Left forelimb (tissue), 1 donor: ENCODE results near the gene PIK3R2.

ENCODE experiments used
- DNase-seq: peaks from one replicate; pipeline ENCODE4 v3.0.0-alpha.2; 2018; ENCODE audit warnings: low spot score

The PIK3R2 gene

GRCh38 chr19:18123819-18124218, 29.1 kb upstream of the PIK3R2 start:
- DNase-seq = no peak

GRCh38 chr19:18126097-18126496, 26.9 kb upstream of the PIK3R2 start:
- DNase-seq = no peak

- DNase-seq = no peak
Observed at GRCh38 chr19:18128044-18128443, 24.9 kb upstream of the PIK3R2 start.

DNA sequence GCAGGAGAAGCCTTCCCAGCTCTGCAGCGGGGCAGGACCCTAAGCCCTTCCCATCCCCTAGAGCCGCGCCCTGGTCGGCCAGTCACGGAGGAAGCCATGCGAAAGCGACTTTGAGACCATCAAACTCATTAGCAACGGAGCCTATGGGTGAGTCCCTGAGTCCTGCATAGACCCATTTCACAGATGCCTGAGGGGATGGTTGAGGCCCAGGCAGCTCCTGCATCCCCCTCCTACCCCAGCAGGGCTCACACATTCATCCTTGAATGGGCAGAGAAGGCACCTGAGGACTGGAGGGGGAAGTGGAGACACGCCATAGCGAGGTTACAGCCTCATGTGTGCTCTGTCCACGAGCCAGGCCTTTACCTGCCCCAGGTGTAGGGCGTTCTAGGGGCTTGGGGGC, 24.2 kb upstream of the PIK3R2 start:
- no peak for DNase-seq

- DNase-seq = no peak
Observed at GRCh38 chr19:18130523-18131242, 22.3 kb upstream of the PIK3R2 start.

DNA sequence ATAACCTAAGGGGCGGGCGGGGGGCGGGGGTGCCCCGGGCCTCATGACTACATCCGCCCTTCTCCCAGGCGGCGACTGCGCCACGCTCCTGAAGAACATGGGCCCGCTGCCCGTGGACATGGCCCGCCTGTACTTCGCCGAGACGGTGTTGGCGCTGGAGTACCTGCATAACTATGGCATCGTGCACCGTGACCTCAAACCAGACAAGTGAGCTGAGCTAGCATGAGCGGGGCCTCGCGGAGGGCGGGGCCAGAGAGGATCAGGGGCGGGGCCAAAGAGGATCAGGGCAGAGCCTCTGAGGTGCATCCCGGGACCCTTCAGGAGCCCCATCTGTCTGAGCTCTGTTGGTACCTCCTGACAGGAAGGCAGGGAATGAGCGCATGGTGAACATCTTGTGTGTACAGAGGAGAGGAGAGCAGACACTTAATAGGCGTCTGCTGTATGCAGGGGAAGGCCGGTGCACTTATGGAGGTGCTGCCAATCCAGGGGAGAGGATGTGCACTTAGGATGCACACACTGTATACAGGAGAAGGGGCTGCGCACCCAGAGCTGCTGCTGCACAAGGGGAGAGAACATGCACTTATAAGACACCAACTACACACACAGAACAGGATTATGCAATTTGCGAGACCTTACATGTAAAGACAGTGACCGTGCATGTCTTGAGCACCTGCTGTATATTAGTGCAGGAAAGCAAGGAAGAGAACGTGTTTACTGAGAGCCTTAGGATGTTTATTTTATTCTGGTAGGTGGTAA, 20.9 kb upstream of the PIK3R2 start:
- no peak for DNase-seq

DNA sequence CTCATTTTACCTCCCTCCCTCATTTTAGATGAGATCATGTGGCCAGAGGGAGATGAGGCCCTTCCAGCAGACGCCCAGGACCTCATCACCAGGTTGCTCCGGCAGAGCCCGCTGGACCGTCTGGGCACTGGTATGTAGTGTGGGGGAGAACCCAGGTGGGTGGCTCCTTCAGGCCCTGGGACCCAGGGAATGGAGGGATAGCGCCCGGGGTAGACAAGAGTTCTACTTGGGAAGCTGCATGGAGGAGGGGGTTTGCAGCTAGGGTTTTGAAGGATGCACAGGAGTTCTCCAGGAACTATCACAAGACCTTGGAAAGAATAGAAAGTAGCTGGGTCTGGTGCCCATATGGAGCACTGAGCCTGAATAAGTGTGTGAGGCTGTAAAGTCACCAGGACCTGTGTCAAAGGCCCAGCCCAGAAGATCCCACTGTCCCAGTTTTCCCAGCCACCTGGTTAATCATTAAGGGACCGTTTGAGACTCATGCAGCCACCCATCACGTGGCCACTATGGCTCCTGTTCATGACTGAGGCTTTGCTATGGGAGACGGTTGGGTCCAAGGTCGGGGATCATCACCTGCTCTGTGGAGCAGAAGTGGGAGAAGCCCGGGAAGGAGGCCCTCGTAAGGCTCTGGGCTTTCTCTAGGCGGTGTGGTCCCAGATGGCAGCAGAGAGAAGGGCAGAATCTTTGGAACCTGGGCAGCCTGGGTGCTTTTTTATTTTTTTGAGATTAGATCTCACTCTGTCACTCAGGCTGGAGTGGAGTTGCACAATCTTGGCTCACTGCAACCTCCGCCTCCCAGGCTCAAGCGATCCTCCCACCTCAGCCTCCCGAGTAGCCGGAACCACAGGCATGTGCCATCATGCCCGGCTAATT, 17.0 kb upstream of the PIK3R2 start:
- no peak for DNase-seq

DNA sequence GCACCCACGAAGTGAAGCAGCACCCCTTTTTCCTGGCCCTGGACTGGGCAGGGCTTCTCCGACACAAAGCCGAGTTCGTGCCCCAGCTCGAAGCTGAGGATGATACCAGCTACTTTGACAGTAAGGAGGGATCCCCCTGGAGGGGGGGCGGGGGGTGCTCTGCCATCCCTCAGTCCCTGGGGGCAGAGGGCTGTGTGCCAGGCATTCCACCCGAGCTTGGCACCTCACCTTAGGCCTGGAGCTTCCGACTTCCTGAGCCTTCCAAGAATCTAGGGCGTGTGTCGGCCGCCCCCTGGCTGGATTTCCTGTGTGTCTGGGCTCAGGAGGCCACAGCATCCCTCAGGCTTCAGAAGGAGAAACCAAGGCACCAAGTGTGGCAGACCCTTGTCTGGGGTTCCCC, 15.7 kb upstream of the PIK3R2 start:
- no peak for DNase-seq

DNA sequence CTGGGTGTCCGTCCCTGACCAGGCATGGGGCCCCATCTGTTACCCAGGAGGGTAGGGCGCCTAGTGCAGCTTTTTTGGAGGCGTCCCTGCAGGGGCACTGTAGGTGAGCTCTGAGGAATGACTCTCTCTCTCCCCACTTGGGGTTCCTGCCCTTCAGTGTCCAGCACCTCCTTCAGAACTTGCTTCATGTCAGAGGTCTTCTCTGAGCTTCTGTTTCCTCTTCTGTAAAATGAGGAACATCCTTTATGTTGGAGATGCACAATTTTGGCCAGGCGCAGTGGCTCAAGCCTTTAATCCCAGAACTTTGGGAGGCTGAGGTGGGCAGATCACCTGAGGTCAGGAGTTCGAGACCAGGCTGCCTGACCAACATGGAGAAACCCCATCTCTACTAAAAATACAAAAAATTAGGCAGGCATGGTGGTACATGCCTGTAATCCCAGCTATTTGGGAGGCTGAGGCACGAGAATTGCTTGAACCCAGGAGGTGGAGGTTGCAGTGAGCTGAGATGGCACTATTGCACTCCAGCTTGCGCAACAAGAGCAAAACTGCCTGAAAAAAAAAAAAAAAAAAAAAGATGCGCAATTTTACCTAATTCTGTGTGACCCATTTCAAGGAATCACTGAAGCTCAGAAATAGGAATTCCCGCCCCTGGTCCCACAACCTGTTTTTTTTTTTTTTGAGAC, 15.2 kb upstream of the PIK3R2 start:
- no peak for DNase-seq

- DNase-seq = no peak
Observed at GRCh38 chr19:18140473-18140872, 12.5 kb upstream of the PIK3R2 start.

DNA sequence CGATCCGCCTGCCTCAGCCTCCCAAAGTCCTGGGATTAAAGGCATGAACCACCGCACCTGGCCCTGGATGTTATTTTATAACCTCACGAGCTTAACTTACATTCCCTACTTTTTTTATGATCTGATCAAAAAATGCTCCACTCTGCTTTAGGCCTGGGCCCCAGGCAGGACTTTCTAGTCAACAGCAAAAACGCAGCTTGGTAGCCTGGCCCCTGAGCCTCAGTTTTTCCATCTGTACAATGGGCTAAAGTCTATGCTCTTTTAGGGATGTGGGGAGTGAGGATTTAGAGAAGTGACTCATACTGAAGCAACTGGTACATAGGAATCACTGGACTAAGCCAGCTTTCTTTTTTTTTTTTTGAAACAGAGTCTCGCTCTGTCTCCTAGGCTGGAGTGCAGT, 11.9 kb upstream of the PIK3R2 start:
- DNase-seq = no peak

GRCh38 chr19:18143902-18144301, 9.1 kb upstream of the PIK3R2 start:
- DNase-seq = no peak

DNA sequence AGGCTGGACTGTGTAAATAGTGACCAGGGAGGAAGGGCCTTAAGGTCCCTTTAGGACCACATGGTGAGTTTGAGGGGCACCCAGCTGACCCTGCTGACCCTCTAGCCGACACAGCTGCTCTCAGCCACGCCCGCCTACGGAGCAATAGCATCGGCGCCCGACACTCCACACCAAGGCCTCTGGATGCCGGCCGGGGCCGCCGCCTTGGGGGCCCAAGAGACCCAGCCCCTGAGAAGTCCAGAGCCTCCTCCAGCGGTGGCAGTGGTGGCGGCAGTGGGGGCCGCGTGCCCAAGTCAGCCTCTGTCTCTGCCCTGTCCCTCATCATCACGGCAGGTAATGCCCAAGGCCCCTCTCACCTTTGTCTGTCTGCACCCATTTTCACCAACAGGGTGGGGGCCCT, 8.6 kb upstream of the PIK3R2 start:
- DNase-seq = no peak

DNA sequence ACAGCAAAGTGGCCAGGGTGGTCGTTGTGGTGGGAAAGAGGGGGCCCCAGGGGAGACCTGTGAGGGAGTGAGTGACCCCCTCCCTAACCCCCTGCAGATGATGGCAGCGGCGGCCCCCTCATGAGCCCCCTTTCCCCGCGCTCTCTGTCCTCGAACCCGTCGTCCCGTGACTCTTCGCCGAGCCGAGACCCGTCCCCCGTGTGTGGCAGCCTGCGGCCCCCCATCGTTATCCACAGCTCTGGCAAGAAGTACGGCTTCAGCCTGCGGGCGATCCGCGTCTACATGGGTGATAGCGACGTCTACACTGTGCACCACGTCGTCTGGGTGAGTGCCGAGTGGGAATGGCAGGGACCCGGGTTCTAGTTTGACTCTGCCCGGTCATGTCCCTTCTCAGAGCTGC, 8.1 kb upstream of the PIK3R2 start:
- DNase-seq = no peak

DNA sequence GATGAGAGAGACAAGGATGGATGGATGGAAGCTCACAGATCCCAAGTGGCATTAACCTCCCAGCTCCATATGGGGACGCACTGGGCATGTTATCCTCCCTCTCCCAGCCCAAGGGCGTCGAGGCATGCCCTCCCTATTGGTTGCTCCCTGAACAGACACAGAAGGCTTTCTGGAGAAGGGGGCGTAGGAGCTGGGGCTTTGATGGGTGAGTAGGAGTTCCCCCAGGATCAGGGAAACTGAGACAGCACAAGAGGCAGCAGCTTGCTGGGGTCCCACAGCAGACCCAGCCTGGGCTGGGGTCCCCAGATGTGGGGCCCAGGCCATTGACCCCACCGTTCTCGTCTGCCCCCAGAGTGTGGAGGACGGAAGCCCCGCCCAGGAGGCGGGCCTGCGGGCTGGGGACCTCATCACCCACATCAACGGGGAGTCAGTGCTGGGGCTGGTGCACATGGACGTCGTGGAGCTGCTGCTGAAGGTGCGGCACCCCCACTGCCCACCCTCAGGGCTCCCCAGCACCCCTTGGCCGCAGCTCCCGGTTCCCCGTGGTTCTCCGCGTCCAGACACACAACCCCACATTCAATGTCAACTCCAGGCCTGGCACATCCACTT, 7.5 kb upstream of the PIK3R2 start:
- DNase-seq = no peak

DNA sequence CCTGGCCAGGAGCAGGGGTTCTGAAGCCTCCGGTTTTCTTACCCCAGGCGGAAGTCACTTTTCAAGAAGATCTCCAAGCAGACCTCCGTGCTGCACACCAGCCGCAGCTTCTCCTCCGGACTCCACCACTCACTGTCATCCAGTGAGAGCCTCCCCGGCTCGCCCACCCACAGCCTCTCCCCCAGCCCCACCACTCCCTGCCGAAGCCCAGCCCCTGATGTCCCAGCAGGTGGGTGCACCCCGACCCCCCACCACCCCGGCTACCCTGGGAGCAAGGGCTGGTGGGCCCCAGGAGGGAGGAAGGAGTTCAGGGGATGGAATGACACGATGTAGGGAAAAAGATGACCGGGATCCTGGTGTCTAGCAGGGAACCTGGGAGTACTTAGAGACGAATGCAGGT, 5.6 kb upstream of the PIK3R2 start:
- DNase-seq = no peak

DNA sequence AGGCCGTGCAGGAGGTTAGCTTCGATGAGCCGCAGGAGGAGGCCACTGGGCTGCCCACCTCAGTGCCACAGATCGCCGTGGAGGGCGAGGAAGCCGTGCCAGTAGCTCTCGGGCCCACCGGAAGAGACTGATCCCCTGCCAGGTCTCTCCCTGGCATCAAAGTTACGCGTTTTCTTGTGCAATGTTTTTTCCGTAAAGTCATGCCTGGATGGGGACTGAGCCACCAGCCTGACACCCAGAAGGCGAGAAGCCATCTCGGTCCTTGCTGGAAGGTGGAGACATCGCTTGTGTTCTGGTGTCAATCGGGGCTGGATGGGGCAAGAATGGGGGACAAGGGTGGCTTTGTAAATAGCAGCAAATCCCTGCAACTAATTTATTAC, 3.4 kb upstream of the PIK3R2 start:
- no peak for DNase-seq

- no peak for DNase-seq
Observed at GRCh38 chr19:18150776-18151624, 2.0 kb upstream of the PIK3R2 start.

GRCh38 chr19:18152442-18152816, 534 bp upstream of the PIK3R2 start:
- peak; percentile 94 for DNase-seq

DNA sequence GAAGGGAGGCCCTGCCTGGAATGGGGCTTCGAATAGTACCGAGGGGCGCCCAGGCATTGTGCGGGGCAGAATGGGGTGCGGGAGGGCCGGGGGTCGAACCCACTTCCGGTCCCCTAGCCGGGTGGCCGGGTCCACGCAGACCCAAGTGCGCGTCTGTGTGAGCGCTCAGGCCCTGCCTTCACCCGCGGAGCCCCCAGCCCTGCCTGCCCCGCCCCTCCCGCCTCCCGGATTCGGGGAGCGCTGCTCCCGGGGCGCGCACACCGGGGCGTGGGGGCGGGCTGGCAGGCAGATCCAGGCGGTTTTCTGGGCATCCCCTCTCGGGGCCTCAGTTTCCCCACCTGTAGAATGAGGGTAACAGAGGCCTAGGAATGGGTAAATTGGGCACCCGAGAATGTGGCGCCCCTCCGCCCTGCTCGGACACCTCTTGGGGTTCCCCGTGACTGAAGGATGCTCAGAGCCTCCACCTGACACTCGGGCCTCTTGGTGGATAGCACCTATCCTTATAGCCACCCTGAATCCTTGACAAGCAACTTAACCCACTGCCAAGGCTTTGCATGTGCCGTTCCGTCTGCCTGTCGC, 682 bp downstream of the PIK3R2 start:
- DNase-seq = no peak
